Smooth muscle cell (in vitro differentiated cells): ENCODE data around the gene BZW2. TPM values are rescaled to one million over a fixed set of nuclear protein-coding genes. Genes with fewer than 3 reads are reported as not detected.

Experiments used
- DNase-seq: peaks from one replicate; lab custom pipeline; 2025; ENCODE audit not compliant: unreplicated experiment; lab: John Stamatoyannopoulos, UW
- H2AFZ ChIP-seq: fragments of 200-600 bp; sonication (generic); 2 replicates; pipeline ENCODE4 v1.6.0; 2016; ENCODE audit warnings: antibody characterized with exemption, low read depth, mild to moderate bottlenecking
- H3F3A ChIP-seq: fragments of 200-600 bp; sonication (generic); 2 replicates; pipeline ENCODE4 v1.6.0; 2017; ENCODE audit warnings: antibody characterized with exemption, low read depth
- H3K27ac ChIP-seq: fragments of 200-600 bp; sonication (generic); 2 replicates; pipeline ENCODE4 v1.5.1; 2016; ENCODE audit warnings: low read depth, mild to moderate bottlenecking
- H3K27me3 ChIP-seq: fragments of 200-600 bp; sonication (generic); 2 replicates; pipeline ENCODE4 v1.6.1; 2016; ENCODE audit warnings: low read depth, mild to moderate bottlenecking
- H3K36me3 ChIP-seq: fragments of 200-600 bp; sonication (generic); 2 replicates; pipeline ENCODE4 v1.5.1; 2016; ENCODE audit warnings: low read depth
- H3K4me1 ChIP-seq: fragments of 200-600 bp; sonication (generic); 2 replicates; pipeline ENCODE4 v1.5.1; 2016; ENCODE audit warnings: low read depth
- H3K4me2 ChIP-seq: fragments of 200-600 bp; sonication (generic); 2 replicates; pipeline ENCODE4 v1.6.0; 2016; ENCODE audit warnings: mild to moderate bottlenecking
- H3K4me3 ChIP-seq: fragments of 200-600 bp; sonication (generic); 2 replicates; pipeline ENCODE4 v1.5.1; 2016; ENCODE audit warnings: mild to moderate bottlenecking
- H3K79me2 ChIP-seq: fragments of 200-600 bp; sonication (generic); 2 replicates; pipeline ENCODE4 v1.6.0; 2016; ENCODE audit warnings: low read depth, mild to moderate bottlenecking
- H3K9ac ChIP-seq: fragments of 200-600 bp; sonication (generic); 2 replicates; pipeline ENCODE4 v1.6.0; 2016; ENCODE audit warnings: low read depth
- H3K9me3 ChIP-seq: fragments of 200-600 bp; sonication (generic); replicated peaks from 2 replicates; pipeline ENCODE4 v1.5.1; 2016; ENCODE audit warnings: low read depth
- H4K20me1 ChIP-seq: fragments of 200-600 bp; sonication (generic); 2 replicates; pipeline ENCODE4 v1.6.0; 2016; ENCODE audit warnings: low read depth
- CTCF ChIP-seq: fragments of 200-600 bp; sonication (generic); IDR thresholded peaks from 2 replicates; pipeline ENCODE4 v1.5.1; 2017; ENCODE audit warnings: borderline replicate concordance, mild to moderate bottlenecking, antibody characterized with exemption; ENCODE audit not compliant: insufficient read depth, poor library complexity, severe bottlenecking
- WGBS: methylation state at CpG from one replicate; pipeline ENCODE4 v1.1.7; 2016; ENCODE audit warnings: low lambda C conversion rate; 5-methylcytosine and 5-hydroxymethylcytosine counted together
- polyA plus RNA-seq: library from polyadenylated mRNA; unstranded; fragments of >200 nt; fragmentation: Nextera tagmentation; extraction: Ambion mirVana; gene quantifications from 2 replicates; pipeline ENCODE4 v1.2.1, GENCODE V29; 2016
- total RNA-seq: library from RNA; depleted of rRNA; stranded (reverse); fragments of >200 nt; gene quantifications from 2 replicates; pipeline ENCODE4 v1.2.3, GENCODE V29; 2014

Gene BZW2
- total RNA-seq (77.9 and 83.7 TPM in 2 replicates), polyA plus RNA-seq (56.1 and 70.4 TPM in 2 replicates)

GRCh38 chr7:16645593-16646471, at the start of gene BZW2, which contains the start of gene ANKMY2:
Gene BZW2 (plus strand): TSS chr7:16646181. CDS start chr7:16665444, 19,263 bp downstream.
Gene ANKMY2 (minus strand): TSS chr7:16645754. CDS start chr7:16645573, 181 bp downstream.
- peaks cover 70% of the 10 kb centered on the region for H4K20me1 ChIP-seq
- peak within 1 kb of the TSS; percentile 85 for H3K4me3 ChIP-seq
- H3K36me3 ChIP-seq: no peaks in the 10 kb centered on the region
- peak within 1 kb of the TSS; percentile 96 for H2AFZ ChIP-seq
- peaks cover 32% of the 10 kb centered on the region for H3K4me1 ChIP-seq
- under 1% methylated on average over 68 of the region's 73 CpGs for WGBS
- peak; percentile 93 for DNase-seq
- H3K79me2 ChIP-seq: peaks cover 90% of the 10 kb centered on the region
- no peaks in the 10 kb centered on the region for H3K9me3 ChIP-seq
- no peak for TF ChIP-seq CTCF
- H3F3A ChIP-seq: no peaks in the 10 kb centered on the region
- peak within 1 kb of the TSS; percentile 97 for H3K4me2 ChIP-seq
- H3K27me3 ChIP-seq: no peaks in the 10 kb centered on the region
- H3K9ac ChIP-seq: peak within 1 kb of the TSS; percentile 96
- H3K27ac ChIP-seq: peak within 1 kb of the TSS; percentile 90

- TF ChIP-seq CTCF: no peak
Measured at GRCh38 chr7:16598015-16598414, 48.0 kb upstream of the BZW2 start.

DNA sequence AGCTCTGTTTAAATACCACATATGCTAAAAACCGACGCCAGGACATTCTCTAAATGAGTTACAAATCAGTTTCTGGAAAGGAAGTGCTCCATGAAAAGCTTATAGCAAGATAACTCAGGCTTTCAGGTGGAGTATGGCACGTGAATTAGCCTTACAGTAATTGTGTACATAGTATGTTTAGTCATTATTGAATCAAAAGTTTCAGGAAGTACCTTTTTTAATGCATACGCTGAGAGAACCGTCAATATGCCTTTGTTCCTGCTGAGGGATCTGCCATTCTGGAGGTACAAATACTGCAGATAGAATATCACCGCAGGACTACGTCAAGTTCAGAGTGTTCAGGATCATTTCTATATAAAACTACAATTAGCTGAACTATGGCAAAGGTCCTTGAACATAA, 46.1 kb upstream of the BZW2 start:
- no peaks in the 10 kb centered on the region for H3K27me3 ChIP-seq
- H3K9ac ChIP-seq: no peak overlapping the region
- no peak for DNase-seq
- H3K27ac ChIP-seq: no peak overlapping the region
- H4K20me1 ChIP-seq: no peaks in the 10 kb centered on the region
- H3K79me2 ChIP-seq: no peaks in the 10 kb centered on the region
- no peaks in the 10 kb centered on the region for H3F3A ChIP-seq
- TF ChIP-seq CTCF: no peak
- H2AFZ ChIP-seq: no peak overlapping the region
- no peaks in the 10 kb centered on the region for H3K9me3 ChIP-seq
- H3K4me3 ChIP-seq: no peak overlapping the region
- 83% methylated on average over 7 of the region's 7 CpGs for WGBS
- H3K36me3 ChIP-seq: peaks cover 7% of the 10 kb centered on the region
- no peak overlapping the region for H3K4me2 ChIP-seq
- peaks cover 26% of the 10 kb centered on the region for H3K4me1 ChIP-seq

More at GRCh38 chr7:16598015-16598414, 48.0 kb upstream of the BZW2 start:
- H3K4me2 ChIP-seq: no peak overlapping the region
- H2AFZ ChIP-seq: no peak overlapping the region
- no peaks in the 10 kb centered on the region for H4K20me1 ChIP-seq
- no peaks in the 10 kb centered on the region for H3K79me2 ChIP-seq
- no peak overlapping the region for H3K9ac ChIP-seq
- no peak overlapping the region for H3K27ac ChIP-seq
- H3K36me3 ChIP-seq: peaks cover 4% of the 10 kb centered on the region
- peaks cover 26% of the 10 kb centered on the region for H3K4me1 ChIP-seq
- DNase-seq: no peak
- H3K27me3 ChIP-seq: no peaks in the 10 kb centered on the region
- peaks cover 4% of the 10 kb centered on the region for H3F3A ChIP-seq
- H3K9me3 ChIP-seq: no peaks in the 10 kb centered on the region
- H3K4me3 ChIP-seq: no peak overlapping the region
- WGBS: 50% methylated on average over 4 of the region's 4 CpGs
